Fibroblast of peridontal ligament (primary cell): ENCODE data around the gene CAPN6.

Experiments used
- DNase-seq: peaks from one replicate; pipeline ENCODE4 v3.0.0-alpha.2; 2010; ENCODE audit errors: extremely low read depth

Gene CAPN6, protein sequence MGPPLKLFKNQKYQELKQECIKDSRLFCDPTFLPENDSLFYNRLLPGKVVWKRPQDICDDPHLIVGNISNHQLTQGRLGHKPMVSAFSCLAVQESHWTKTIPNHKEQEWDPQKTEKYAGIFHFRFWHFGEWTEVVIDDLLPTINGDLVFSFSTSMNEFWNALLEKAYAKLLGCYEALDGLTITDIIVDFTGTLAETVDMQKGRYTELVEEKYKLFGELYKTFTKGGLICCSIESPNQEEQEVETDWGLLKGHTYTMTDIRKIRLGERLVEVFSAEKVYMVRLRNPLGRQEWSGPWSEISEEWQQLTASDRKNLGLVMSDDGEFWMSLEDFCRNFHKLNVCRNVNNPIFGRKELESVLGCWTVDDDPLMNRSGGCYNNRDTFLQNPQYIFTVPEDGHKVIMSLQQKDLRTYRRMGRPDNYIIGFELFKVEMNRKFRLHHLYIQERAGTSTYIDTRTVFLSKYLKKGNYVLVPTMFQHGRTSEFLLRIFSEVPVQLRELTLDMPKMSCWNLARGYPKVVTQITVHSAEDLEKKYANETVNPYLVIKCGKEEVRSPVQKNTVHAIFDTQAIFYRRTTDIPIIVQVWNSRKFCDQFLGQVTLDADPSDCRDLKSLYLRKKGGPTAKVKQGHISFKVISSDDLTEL

DNA sequence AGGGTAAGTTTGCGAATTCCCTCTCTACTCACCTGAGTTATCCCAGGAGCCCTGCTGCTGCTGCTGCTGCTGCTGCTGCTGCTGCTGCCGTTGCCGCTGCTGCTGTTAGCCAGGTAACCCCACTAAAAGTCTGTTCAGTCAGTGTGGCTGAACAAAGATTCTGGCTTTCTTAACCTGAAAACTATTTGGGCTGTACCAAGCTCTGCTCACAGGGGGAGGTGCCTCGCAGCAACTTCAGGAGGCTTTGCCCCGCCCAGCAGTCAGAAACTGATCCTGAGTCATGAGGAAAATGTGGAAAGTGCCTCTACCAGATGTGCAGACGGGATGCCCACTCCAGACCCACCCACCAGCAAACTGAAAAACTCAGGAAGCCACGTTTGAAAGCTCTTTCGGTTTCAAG lies at the start of gene CAPN6:
TSS of gene CAPN6 (minus strand) at position 145 of the 400 bp plus-strand sequence. CDS start 6,547 bp downstream, outside the sequence.
- no peak for DNase-seq

DNA sequence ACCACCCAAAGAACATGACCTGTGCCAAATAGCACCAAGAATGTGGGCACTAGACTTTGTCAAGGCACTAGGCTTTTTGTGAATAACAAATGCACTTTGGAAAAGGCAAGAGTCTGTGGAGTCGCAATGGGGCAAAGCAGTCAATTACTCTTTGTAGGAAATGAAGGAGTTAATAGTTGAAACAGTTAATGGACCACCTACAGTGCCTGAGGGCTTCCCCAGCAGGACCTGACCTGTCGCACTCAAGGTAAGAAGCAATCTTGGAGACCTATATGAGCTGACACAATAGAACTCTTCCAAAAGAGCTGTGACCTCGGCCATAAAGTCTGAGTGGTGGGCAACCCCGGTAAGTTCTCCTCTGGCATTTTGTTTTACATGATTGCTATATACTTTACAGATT lies 49.2 kb upstream of the CAPN6 start:
- DNase-seq, result no peak

GRCh38 chrX:111318901-111319300 lies 48.6 kb upstream of the CAPN6 start:
- no peak for DNase-seq

DNA sequence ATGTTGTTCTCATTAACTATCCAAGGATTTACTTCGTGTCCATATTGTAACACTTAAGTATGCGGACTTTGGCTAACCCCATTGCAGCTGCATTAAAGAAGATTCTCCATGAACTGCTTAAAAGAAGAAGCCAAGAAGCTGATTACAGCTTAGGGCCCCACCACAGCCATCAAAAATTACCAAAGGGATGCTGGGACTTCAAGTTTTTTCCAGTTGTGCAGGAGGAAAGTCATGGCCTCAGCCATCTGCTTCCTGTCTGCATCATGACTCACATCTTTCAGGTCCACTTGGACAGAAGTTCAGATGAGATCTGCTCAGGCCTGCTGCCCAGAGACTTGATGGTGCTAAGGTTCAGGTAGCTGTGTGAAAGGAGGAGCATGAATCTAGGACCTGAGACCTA lies 38.8 kb upstream of the CAPN6 start:
- DNase-seq, result no peak

GRCh38 chrX:111308039-111308438 lies 37.8 kb upstream of the CAPN6 start:
- no peak for DNase-seq

GRCh38 chrX:111302284-111302683 lies 32.0 kb upstream of the CAPN6 start:
- no peak for DNase-seq

GRCh38 chrX:111288841-111289240 lies 18.6 kb upstream of the CAPN6 start:
- DNase-seq, result no peak

DNA sequence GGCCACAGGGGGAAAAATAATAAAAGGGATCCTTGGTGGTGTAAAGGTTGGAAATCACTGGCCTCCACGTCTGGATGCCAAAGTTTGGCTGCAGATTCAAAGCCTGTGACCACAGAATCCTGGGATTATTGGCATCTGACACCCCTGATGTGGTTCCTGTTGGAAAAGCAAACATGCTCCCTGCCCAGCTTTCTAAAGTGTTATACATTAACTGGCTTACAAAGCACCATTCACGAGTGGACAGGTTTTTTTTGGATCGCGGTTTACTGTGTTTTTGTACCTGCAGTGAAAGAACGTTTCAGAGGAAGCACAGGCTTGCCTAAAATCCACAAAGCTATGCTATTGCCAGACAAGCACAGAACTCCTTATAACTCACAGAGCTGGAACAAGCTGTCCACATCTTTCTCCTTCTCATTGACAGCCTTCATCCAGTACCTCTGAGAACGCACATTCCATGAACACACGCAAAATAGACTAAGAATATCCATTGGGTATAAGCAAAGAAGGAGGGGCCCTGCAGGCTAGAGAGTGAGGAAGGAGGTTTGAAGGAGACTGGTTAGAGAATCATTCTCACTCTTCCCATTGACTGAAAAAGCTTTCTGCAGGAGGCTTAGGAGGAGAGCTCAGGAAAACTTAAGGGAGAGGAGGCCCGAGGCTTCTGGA lies 14.5 kb upstream of the CAPN6 start:
- DNase-seq, result no peak

DNA sequence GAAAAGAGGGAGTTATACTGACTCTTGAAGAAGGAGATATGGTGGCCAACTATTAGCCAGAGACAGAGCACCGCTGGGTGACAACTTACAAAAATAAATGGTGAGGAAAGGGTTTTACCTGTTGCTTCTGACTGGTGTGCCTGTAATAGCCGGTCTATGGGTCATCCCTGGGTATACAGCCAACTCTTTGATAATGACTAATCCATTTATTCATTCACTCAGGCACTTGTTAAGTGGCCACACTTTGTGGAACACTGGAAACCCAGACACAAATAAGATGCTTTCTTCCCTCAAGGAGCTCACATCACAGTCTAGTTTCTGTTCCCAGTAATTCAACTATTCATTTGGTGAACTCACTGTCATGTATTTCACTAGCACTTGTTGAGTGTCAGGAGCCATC lies 13.2 kb upstream of the CAPN6 start:
- DNase-seq, result no peak

GRCh38 chrX:111282991-111283390 lies 12.7 kb upstream of the CAPN6 start:
- no peak for DNase-seq

DNA sequence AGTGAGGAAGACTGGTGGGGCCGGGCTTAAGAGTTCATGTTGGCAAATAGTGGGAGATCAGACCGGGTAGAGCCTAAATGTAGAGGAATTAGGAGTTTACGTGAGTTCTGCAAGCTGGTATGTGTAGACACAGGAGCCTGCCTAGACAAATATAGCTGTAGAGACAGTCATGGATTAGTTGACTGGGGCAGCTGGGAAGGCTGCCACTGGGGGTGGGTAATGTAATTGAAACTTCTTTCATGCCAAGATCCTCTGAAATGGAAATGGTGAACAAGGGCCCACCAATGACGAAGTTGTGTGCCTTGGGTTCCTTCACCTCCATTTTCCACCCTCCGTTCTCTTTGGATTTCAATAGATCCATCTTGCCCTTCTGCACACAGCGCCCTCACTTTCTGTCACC lies 11.9 kb upstream of the CAPN6 start:
- no peak for DNase-seq

DNA sequence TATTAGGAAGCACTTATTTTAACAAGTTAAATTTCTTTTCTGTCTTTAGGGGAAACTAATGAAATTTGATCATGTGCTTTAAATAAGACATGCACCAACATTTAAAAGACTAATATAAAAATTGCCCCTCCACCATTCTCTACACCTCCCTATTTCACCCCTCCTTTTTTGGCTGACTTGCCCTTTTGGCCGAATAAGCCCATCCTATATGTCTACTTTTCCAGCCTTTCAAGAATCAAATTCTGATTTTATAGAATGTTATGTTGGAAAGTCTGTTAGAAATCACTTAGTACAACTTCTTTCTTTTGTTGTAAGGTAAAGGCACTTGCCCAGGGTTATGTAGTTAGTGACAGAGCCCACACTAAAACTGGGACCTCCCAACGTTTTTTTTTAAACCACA lies 1.8 kb downstream of the CAPN6 start:
- DNase-seq, result no peak

GRCh38 chrX:111265486-111265885 lies 4.8 kb downstream of the CAPN6 start:
- no peak for DNase-seq

- no peak for DNase-seq
Observed at GRCh38 chrX:111264385-111264784, 5.9 kb downstream of the CAPN6 start.

- DNase-seq, result no peak
Observed at GRCh38 chrX:111262086-111262485, 8.2 kb downstream of the CAPN6 start.

- DNase-seq, result no peak
Observed at GRCh38 chrX:111260451-111260850, 9.8 kb downstream of the CAPN6 start.

DNA sequence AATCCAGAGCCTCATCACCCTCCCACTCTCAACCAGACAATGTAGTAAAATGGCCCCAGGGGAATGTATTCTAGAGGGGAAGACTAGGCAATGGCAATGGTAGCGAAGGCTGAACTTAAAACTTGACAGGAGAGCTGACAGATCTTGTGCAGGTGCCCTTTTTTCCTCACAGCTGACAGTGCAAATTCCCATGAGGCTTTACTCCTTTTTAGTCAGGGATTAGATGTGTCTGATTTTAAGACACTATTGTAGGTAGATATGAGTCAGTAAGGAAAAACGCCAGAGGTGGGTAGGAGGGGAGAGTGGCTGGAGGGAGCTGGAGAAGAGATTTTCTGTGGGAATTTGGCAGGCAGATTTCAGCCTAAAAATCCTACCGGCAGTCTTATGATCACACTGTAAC lies 10.7 kb downstream of the CAPN6 start:
- DNase-seq, result no peak

DNA sequence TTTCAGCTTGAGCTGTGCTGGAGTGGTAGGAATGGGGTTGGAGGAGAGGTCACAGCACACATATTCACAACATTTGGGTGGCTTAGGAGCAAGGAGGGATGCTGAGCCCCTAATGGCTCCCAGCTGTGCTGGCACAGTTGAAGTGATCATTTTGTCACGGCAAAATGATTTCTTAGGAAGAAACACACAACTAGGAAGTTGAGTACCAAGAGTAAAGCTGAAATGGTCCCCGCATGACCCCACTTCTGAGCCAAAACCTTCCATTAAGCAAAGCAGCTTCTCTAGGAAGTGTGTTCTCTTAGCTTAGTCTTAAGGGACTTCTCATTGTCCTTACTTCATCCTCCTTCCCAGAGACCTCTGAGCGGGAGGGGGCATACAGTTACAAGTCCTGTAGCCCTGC lies 12.6 kb downstream of the CAPN6 start:
- DNase-seq, result no peak

DNA sequence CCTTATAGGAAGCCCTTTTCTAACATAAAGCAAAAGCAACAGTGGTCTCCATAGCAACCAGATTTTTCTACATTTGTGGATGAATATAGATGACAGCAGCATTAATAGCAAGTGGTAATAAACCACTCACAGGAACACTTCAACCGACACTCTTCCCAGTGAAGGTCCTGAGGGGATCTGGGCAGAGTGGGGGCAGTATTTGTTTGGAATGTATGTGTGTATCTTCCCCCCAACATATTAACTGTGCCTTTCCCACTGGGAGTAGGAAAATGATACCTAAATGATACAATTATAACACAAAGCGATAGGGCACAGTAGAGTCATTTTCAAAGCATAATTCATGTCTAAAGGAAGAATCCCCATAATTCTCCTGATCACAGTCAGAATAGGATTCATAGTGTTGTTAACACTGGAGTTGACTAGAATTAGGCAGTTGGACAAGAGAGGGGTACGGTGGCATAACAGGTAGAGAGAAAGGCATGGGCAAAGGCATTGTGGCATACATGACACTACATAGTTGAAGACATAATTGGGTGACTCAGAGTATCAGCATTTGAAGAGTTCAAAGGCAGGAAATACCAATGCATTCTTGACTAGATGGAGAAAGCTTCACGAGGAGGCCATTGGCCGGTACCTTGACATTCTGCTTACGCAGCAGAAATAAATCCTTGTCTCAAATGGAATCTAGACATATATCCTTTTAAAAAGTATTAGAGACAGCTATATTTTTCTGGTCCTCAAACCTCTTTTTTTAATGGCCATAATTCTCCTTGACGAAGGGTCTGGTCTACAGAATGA lies 15.2 kb downstream of the CAPN6 start:
- DNase-seq, result no peak

DNA sequence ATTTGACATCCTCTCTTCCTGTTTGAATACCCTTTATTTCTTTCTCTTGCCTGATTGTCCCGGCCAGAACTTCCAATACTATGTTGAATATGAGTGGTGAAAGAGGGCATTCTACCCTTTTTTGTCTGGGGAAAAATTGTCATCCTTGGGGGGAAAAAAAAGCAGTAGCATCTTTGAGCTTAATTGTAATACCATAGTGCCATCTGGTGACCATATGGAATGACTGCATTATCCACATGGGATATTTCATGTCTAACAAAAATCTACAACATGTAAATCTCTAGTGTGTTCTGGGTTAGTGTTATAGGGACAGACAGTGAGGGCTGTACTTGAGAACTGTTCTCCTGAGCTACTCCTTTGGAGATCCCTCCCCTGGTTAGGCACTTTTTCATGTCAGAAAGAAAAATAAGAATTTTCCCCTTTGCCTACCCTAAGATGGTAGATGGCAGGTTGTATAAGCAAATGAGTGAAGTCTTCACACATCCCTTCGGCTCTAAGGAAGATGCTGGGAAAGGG lies 26.0 kb downstream of the CAPN6 start:
- peak; percentile 3 for DNase-seq

GRCh38 chrX:111216293-111216801 lies 53.9 kb downstream of the CAPN6 start:
- DNase-seq, result no peak

DNA sequence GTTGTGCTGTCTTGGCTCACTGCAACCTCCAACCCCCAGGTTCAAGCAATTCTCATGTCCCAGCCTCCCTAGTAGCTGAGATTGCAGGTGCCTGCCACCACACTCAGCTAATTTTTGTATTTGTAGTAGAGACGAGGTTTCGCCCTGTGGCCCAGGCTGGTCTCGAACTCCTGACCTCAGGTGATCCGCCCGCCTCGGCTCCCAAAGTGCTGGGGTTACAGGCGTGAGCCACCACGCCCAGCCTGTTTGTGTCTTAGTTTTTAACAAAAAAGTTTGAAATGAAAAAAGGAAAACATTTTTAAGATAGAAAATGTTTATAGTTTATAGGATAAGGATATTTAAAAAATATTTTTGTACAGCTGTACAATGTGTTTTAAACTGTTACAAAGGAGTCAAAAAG lies 62.4 kb downstream of the CAPN6 start:
- no peak for DNase-seq
